Tibial nerve (tissue), 3 donors: Measurements from ENCODE around the gene LSAMP.

Experiments
- POLR2A ChIP-seq, 2 donors: fragments of 450-650 bp; IDR thresholded peaks; one replicate each; pipeline ENCODE4 v1.6.1; 2017; ENCODE audit warnings: antibody characterized with exemption in 2 of 2, mild to moderate bottlenecking in 2 of 2, moderate library complexity in 2 of 2
- TF ChIP-seq, protein P1 (sequence below), 5 experiments: fragments of 200-600 bp in 3 of 5; fragments of 450-650 bp in 2 of 5; sonication (generic) in 3 of 5; IDR thresholded peaks; one replicate each; pipeline ENCODE4 v1.5.1; 2016 to 2019; ENCODE audit warnings: antibody characterized with exemption in 5 of 5, mild to moderate bottlenecking in 3 of 5, moderate library complexity in 2 of 5

GRCh38 chr3:115806501-115806900, 638.8 kb downstream of the LSAMP start:
- TF ChIP-seq, protein P1, sequence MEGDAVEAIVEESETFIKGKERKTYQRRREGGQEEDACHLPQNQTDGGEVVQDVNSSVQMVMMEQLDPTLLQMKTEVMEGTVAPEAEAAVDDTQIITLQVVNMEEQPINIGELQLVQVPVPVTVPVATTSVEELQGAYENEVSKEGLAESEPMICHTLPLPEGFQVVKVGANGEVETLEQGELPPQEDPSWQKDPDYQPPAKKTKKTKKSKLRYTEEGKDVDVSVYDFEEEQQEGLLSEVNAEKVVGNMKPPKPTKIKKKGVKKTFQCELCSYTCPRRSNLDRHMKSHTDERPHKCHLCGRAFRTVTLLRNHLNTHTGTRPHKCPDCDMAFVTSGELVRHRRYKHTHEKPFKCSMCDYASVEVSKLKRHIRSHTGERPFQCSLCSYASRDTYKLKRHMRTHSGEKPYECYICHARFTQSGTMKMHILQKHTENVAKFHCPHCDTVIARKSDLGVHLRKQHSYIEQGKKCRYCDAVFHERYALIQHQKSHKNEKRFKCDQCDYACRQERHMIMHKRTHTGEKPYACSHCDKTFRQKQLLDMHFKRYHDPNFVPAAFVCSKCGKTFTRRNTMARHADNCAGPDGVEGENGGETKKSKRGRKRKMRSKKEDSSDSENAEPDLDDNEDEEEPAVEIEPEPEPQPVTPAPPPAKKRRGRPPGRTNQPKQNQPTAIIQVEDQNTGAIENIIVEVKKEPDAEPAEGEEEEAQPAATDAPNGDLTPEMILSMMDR (IDR thresholded peaks at IDR 0.05) = no peak
- TF ChIP-seq POLR2A (IDR thresholded peaks at IDR 0.05) = no peak
